NCI-H2196 (cell line): ENCODE measurements around the gene TCHP.
A peak's percentile ranks its signal among the peaks of the same experiment; 100 is the strongest.
"Not testable (repeated sequence)": the region's sequence is repeated elsewhere in the genome, so short reads cannot be mapped to it uniquely, and the experiment has no call there.

ENCODE experiments used
- DNase-seq: peaks from one replicate; lab custom pipeline; 2025; ENCODE audit not compliant: unreplicated experiment; lab: John Stamatoyannopoulos, UW

TCHP gene

GRCh38 chr12:109899783-109900751 is at the start of gene TCHP:
TCHP (plus strand) TSS chr12:109900274; CDS start chr12:109903027, 2,753 bp downstream.
- peak; percentile 79 for DNase-seq

GRCh38 chr12:109850518-109850917 is 49.6 kb upstream of the TCHP start:
- DNase-seq = not testable (repeated sequence)

- no peak for DNase-seq
Measured at GRCh38 chr12:109855377-109855776, 44.7 kb upstream of the TCHP start.

DNA sequence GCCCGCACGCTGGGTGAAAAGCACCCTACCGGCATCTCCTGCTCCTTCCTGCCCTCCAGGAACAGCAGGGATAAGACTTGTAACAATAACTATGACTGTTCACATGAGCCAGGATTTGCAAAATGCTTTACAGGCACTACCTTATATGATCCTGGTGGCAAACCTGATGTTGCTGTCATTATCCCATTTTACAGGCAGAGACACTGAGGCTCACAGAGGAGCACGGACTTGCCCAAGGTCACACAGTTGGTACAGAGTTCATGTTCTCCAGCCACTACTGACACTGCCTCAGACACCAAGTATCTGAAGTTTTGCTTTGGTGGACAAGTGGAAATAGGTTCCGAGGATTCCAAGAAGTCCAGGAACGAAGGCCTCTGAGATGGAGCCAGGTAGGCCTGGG is 42.4 kb upstream of the TCHP start:
- DNase-seq = no peak

DNA sequence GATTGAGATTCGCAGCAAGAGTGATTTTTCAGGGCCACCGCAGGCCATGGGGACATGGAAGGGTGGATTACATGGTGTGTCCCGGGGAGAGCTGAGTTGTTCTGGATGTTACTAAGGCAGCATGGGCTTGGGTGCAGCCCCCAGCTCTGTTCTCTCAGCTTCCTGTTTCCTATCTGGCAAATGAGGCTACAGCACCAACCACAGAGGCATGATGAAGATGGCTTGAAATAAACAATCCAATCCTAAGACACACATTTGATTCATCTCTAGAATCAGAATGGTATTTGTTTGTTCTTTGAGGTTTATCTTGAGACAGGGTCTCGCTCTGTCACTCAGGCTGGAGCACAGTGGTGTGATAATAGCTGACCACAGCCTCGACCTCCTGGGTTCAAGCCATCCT is 41.3 kb upstream of the TCHP start:
- no peak for DNase-seq

- no peak for DNase-seq
Measured at GRCh38 chr12:109860977-109861376, 39.1 kb upstream of the TCHP start.

- DNase-seq = no peak
Measured at GRCh38 chr12:109861689-109862314, 38.3 kb upstream of the TCHP start.

DNA sequence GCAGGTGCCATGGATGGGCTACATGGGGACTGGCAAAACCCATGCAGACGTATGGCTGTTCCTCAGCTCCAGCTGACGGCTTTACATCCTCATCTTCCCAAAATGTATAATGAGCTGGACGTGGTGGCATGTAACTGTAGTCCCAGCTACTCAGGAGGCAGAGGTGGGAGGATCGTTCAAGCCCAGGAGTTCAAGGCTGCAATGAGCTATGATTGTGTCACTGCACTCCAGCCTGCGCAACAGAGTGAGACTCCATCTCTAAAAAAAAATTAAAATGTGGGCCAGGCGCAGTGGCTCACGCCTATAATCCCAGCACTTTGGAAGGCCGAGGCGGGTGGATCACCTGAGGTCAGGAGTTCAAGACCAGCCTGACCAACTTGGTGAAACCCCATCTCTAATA is 37.6 kb upstream of the TCHP start:
- DNase-seq = not testable (repeated sequence)

- no peak for DNase-seq
Measured at GRCh38 chr12:109863847-109864712, 36.0 kb upstream of the TCHP start.

DNA sequence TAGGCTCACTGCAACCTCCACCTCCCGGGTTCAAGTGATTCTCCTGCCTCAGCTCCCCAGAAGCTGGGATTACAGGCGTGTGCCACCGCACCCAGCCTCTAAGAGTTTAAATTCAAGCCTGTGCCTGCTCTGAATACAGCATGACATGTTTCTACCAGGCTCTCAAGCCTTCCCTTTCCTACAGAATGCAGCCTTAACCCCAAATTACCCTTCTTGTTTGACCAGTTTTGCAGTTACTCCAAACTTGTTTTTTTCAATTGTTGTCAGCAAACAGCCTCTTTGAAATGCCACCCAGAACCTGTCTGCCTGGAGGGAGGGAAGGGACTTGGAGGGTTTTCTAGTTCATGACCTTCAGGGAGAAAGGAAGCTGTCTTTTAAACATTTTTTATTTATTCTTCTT is 35.2 kb upstream of the TCHP start:
- peak; percentile 26 for DNase-seq

GRCh38 chr12:109868182-109869051 is 31.7 kb upstream of the TCHP start:
- DNase-seq = no peak

DNA sequence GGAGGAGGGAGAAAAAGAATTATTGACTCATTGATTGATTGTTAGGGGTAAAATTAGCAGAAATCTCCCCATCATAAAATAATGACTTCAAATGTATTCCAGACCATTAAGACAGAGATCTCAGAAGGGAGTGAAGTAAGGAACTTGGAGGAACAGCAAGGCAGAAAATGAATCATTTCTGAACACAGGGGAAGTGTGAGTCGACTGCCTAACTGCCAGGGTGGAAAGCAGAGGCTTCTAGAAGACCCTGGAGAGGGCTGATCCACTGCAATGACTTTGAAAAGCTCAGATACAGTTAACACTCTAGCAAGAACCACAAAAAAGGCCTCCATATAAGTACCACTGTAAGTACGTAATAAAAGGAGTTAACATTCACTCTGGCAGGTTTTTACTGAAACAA is 29.4 kb upstream of the TCHP start:
- DNase-seq = no peak

DNA sequence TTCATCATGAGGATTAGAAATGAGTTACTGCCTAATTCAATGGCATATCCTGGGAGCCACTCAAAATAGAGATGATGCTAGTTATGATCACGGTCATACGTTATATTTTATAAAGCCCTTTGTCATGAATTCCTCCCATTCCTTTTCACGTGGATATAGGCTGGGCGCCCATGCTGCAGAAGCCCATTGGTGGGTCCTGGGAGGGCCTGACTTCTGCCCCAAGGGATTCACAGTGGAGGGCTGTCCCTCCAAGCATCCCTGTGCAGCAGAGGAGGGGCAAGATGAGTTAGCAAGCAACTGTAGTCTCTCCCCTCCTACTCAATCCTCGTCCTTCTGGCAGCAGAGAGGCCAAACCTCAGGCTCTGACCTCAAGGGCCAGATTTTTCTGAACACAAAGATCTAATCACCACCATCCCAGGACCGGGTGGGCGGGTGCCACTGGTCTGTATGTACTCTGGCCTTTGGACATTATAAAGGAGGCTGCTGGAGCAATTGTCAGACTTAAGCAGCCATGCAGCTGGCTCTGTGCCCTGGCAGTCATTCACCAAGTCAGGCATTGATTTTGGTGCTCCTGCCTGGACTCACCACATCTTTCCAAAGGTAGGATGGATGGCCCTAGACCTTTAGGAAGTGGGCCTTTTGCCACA is 28.3 kb upstream of the TCHP start:
- DNase-seq = no peak

- DNase-seq = no peak
Measured at GRCh38 chr12:109873653-109874052, 26.4 kb upstream of the TCHP start.

DNA sequence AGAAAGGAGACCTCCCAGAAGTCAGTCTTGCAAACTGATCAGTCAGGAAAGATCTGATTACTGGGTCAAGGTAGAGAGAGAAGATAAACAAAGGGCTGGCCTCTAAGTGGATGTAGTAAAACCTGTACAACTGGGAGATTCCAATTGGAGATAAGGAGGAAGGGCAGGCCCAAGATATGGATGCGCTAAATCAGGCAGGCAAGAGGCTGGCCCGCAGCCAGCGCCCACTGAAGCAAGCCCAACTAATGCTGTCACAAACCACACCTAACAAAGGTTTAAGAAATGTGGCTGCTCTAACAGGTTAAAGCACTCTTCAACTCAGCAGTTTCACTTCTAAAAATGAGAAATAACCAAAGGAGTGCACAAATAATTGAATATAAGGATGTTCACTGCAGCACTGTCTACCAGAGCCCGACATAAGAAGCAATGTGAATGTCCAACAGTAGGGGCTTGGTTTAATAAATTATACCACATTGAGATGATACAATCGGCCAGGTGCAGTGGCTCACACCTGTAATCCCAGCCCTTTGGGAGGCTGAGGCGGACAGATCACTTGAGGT is 24.4 kb upstream of the TCHP start:
- peak; percentile 53 for DNase-seq

- no peak for DNase-seq
Measured at GRCh38 chr12:109876406-109876805, 23.7 kb upstream of the TCHP start.

DNA sequence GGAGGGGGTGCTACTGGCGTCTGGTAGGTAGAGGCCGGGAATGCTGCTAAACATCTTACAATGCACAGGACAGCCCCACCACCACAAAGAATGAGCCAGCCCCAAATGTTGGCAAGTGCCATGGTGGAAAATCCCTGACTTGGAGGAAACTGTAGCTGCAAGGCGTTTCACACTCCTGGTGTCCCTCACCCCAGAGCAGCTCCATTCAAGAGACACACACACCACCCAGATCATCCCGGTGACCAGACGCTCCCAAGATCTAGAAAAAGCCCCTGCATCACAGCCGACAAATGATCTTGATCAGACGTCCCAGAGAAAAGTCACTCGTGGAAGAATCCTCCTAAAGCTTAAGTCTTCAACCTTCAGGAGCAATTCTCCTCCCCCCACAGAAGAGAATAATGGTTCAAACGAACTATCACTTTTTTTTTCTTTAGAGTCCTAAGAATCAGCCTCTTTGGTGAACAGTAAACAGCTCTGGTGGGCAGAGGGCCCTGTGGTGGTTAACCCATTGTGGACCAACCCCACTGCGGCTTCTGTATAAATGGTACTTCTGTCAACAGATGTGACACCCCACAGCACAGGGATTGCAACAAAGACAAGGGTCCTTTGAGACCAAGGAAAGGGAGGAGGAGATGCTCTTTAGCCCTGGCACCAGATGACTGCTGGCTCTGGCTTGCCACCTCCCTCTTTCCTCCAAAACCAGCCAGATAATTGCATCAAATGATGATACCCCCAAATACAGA is 22.4 kb upstream of the TCHP start:
- DNase-seq = no peak

DNA sequence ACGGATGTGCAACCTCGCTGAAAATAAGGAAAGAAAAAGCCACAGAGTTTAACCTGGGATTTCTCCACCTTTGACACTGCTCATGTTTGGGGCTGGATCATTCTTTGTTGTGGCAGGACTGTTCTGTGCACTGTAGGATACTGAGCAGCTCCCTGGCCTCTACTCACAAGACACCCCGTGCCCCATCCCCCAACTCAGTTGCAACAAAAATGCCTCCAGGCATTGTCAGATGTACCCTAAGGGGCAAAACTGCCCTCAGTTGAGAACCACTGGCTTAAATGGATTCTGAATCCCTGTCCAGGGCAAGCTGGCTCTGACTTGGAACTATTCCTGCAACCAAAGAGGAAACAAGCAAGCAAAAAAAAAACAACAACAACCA is 21.8 kb upstream of the TCHP start:
- no peak for DNase-seq

DNA sequence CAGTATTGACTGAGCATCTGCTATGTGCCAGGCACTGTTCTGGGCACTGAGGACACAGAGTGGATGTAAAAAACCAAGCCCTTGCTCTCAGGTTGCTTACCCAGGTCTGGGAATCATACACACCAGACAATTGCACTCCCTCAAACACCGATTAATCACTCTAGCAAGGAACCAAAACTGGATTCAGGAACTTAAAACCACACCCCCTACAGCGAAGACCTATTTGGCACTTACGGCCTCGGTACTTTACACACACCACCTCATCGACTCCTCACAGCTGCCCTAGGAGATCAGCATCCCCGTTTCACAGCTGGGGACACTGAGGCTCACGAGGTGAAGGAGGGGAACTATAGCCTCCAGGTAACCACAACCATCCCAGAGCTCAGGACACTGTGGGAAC is 21.3 kb upstream of the TCHP start:
- no peak for DNase-seq
